GM23338 (cell line): ENCODE measurements around the gene MGLL. TPM values are rescaled to one million over a fixed set of nuclear protein-coding genes. Genes with fewer than 3 reads are reported as not detected.

Experiments
- ATAC-seq: fragments of 200-7000 bp; cut with Tn5 transposase; 3 replicates; pipeline ENCODE4 v1.9.1; 2020
- DNase-seq: peaks from one replicate; pipeline ENCODE4 v3.0.0-alpha.2; 2015; ENCODE audit warnings: low spot score
- H2AFZ ChIP-seq: fragments of 200-600 bp; sonication (generic); 2 replicates; pipeline ENCODE4 v1.8.0; 2016; ENCODE audit warnings: antibody characterized with exemption, mild to moderate bottlenecking, moderate library complexity
- H3F3A ChIP-seq: fragments of 200-600 bp; sonication (generic); replicated peaks from 2 replicates; pipeline ENCODE4 v1.8.0; 2017; ENCODE audit warnings: antibody characterized with exemption, mixed run types, low read depth
- H3K27ac ChIP-seq: fragments of 200-600 bp; sonication (generic); 2 replicates; pipeline ENCODE4 v1.6.1; 2016; ENCODE audit warnings: low read depth
- H3K27me3 ChIP-seq: fragments of 200-600 bp; sonication (generic); 2 replicates; pipeline ENCODE4 v1.8.0; 2016; ENCODE audit warnings: mild to moderate bottlenecking, mixed run types, moderate library complexity; ENCODE audit not compliant: insufficient read depth
- H3K36me3 ChIP-seq: fragments of 200-600 bp; sonication (generic); 2 replicates; pipeline ENCODE4 v1.8.0; 2016; ENCODE audit warnings: mild to moderate bottlenecking; ENCODE audit not compliant: insufficient read depth
- H3K4me1 ChIP-seq: fragments of 200-600 bp; sonication (generic); 2 replicates; pipeline ENCODE4 v1.8.0; 2016; ENCODE audit warnings: mild to moderate bottlenecking, moderate library complexity; ENCODE audit not compliant: insufficient read depth
- H3K4me2 ChIP-seq: fragments of 200-600 bp; sonication (generic); 2 replicates; pipeline ENCODE4 v1.7.1; 2017; ENCODE audit warnings: mixed run types
- H3K4me3 ChIP-seq: fragments of 200-600 bp; sonication (generic); 2 replicates; pipeline ENCODE4 v1.6.1; 2016; ENCODE audit warnings: mixed run types
- H3K79me2 ChIP-seq: fragments of 200-600 bp; sonication (generic); replicated peaks from 2 replicates; pipeline ENCODE4 v1.8.0; 2017; ENCODE audit warnings: mild to moderate bottlenecking; ENCODE audit not compliant: insufficient read depth
- H3K9me2 ChIP-seq: fragments of 200-600 bp; sonication (generic); 2 replicates; pipeline ENCODE4 v1.8.0; 2017; ENCODE audit not compliant: insufficient read depth
- H4K20me1 ChIP-seq: fragments of 200-600 bp; sonication (generic); replicated peaks from 2 replicates; pipeline ENCODE4 v1.8.0; 2017; ENCODE audit warnings: mild to moderate bottlenecking; ENCODE audit not compliant: insufficient read depth
- H3K27ac Mint-ChIP-seq: 2 replicates; pipeline ENCODE4 v1.8.0; 2020; ENCODE audit warnings: inconsistent platforms, mild to moderate bottlenecking, moderate library complexity, mixed read lengths
- H3K27me3 Mint-ChIP-seq: 3 replicates; pipeline ENCODE4 v1.8.0; 2022; ENCODE audit warnings: low read depth, mild to moderate bottlenecking, moderate library complexity, mixed read lengths, inconsistent platforms; ENCODE audit not compliant: insufficient read depth, poor library complexity
- H3K36me3 Mint-ChIP-seq: 3 replicates; pipeline ENCODE4 v1.8.0; 2021; ENCODE audit warnings: low read depth, mild to moderate bottlenecking, inconsistent platforms, moderate library complexity, mixed read lengths
- H3K4me1 Mint-ChIP-seq: 3 replicates; pipeline ENCODE4 v1.8.0; 2020; ENCODE audit warnings: mild to moderate bottlenecking, inconsistent platforms, mixed read lengths
- H3K4me3 Mint-ChIP-seq: 3 replicates; pipeline ENCODE4 v1.8.0; 2021; ENCODE audit warnings: moderate library complexity, mild to moderate bottlenecking, inconsistent platforms, mixed read lengths
- H3K9me3 Mint-ChIP-seq: 3 replicates; pipeline ENCODE4 v1.8.0; 2020; ENCODE audit warnings: moderate library complexity, mild to moderate bottlenecking, inconsistent platforms, mixed read lengths
- CREB1 ChIP-seq: fragments of 250-450 bp; sonication (Bioruptor Pico); IDR thresholded peaks from 2 replicates; pipeline ENCODE4 v1.5.0; 2020; ENCODE audit warnings: low read depth, mild to moderate bottlenecking, moderate library complexity
- EZH2 ChIP-seq: fragments of 200-600 bp; sonication (generic); IDR thresholded peaks from one replicate; pipeline ENCODE4 v1.8.0; 2017; ENCODE audit warnings: antibody characterized with exemption, mild to moderate bottlenecking, low read depth; ENCODE audit not compliant: unreplicated experiment
- EZH2phosphoT487 ChIP-seq: fragments of 200-600 bp; sonication (generic); IDR thresholded peaks from one replicate; pipeline ENCODE4 v1.8.1; 2018; ENCODE audit warnings: antibody characterized with exemption; ENCODE audit not compliant: unreplicated experiment
- JUNB ChIP-seq: IDR thresholded peaks from one replicate; pipeline ENCODE4 v1.6.1; 2016; ENCODE audit warnings: antibody characterized with exemption; ENCODE audit not compliant: unreplicated experiment
- NANOG ChIP-seq: IDR thresholded peaks from 2 replicates; pipeline ENCODE4 v1.6.1; 2016; ENCODE audit warnings: antibody characterized with exemption, borderline replicate concordance
- POLR2AphosphoS5 ChIP-seq: IDR thresholded peaks from 2 replicates; pipeline ENCODE4 v1.6.1; 2016; ENCODE audit warnings: antibody characterized with exemption, low read depth
- STAT1 ChIP-seq: IDR thresholded peaks from one replicate; pipeline ENCODE4 v1.6.1; 2016; ENCODE audit warnings: antibody characterized with exemption; ENCODE audit not compliant: unreplicated experiment
- ZNF114 ChIP-seq: fragments of 250-450 bp; sonication (Bioruptor Pico); IDR thresholded peaks from 2 replicates; pipeline ENCODE4 v1.5.0; 2020; ENCODE audit warnings: mild to moderate bottlenecking, moderate library complexity
- ZNF331 ChIP-seq: fragments of 250-450 bp; sonication (Bioruptor Pico); IDR thresholded peaks from 2 replicates; pipeline ENCODE4 v1.5.0; 2020; ENCODE audit warnings: low read depth, mild to moderate bottlenecking, moderate library complexity
- polyA plus RNA-seq: library from polyadenylated mRNA; unstranded; fragments of >200 nt; fragmentation: Nextera tagmentation; extraction: Ambion mirVana; gene quantifications from 2 replicates; pipeline ENCODE4 v1.2.1, GENCODE V29; 2016
- total RNA-seq: library from RNA; depleted of rRNA; stranded (reverse); fragments of >200 nt; shearing (Covaris generic); gene quantifications from 2 replicates; pipeline ENCODE4 v1.2.3, GENCODE V29; 2014
- TF ChIP-seq, protein P1 (sequence below): fragments of 250-450 bp; sonication (Bioruptor Pico); IDR thresholded peaks from 2 replicates; pipeline ENCODE4 v1.5.0; 2020; ENCODE audit warnings: mild to moderate bottlenecking, moderate library complexity
- TF ChIP-seq, protein P2 (sequence below): IDR thresholded peaks from one replicate; pipeline ENCODE4 v1.6.1; 2018; ENCODE audit warnings: antibody characterized with exemption; ENCODE audit not compliant: unreplicated experiment
- TF ChIP-seq, protein P3 (sequence below), 2 experiments: fragments of 200-600 bp in 1 of 2; sonication (generic) in 1 of 2; conservative IDR thresholded peaks; 2 replicates each; pipeline versions ENCODE4 v1.5.1 to v1.6.1; 2016 to 2017; ENCODE audit warnings: antibody characterized with exemption in 2 of 2, low read depth in 2 of 2, mild to moderate bottlenecking in 2 of 2, moderate library complexity in 1 of 2
- TF ChIP-seq, protein P4 (sequence below): IDR thresholded peaks from 2 replicates; pipeline ENCODE4 v1.6.1; 2016; ENCODE audit warnings: antibody characterized with exemption

Gene MGLL
- total and polyA plus RNA-seq, 2 experiments from 2014 or later = 0.71 to 0.83 TPM

DNA sequence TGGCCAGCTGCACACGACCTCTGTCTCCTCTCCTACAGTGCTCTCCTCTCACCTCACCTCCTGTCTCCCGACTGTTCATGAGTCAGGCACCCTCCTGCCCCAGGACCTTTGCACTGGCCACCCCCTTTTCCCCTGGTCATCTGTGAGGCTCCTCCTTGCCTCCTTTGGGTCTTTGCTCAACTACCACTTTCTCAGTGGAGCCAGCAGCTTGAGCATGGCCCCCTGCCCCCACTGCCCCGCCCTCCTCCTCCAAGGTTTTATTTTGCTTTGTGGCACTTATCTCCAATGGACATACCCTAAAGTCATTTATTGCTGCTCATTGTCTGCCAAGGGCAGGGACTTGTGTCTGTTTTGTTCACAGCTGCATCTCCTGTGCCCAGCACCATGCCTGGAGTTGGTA, 64.3 kb downstream of the MGLL start:
- Histone ChIP-seq H3K27me3 (no peaks in the 10 kb centered on the region), H3K27ac (no peak overlapping the region), H3K4me3 (no peak overlapping the region), H4K20me1 (no peaks in the 10 kb centered on the region), H2AFZ (no peak overlapping the region), H3K9me2 (no peaks in the 10 kb centered on the region), H3K36me3 (no peaks in the 10 kb centered on the region), H3K4me2 (no peak overlapping the region), H3K79me2 (no peaks in the 10 kb centered on the region), H3F3A (no peaks in the 10 kb centered on the region), H3K4me1 (no peaks in the 10 kb centered on the region)
- ATAC-seq = no peak
- Mint-ChIP-seq H3K4me3 (no peak overlapping the region), H3K9me3 (no peaks in the 10 kb centered on the region), H3K27me3 (peaks cover 12% of the 10 kb centered on the region), H3K27ac (no peak overlapping the region), H3K4me1 (peaks cover 6% of the 10 kb centered on the region; the same call in 1 of the 3 replicates), H3K36me3 (no peaks in the 10 kb centered on the region)
- TF ChIP-seq NANOG = no peak
- TF ChIP-seq, protein P1, sequence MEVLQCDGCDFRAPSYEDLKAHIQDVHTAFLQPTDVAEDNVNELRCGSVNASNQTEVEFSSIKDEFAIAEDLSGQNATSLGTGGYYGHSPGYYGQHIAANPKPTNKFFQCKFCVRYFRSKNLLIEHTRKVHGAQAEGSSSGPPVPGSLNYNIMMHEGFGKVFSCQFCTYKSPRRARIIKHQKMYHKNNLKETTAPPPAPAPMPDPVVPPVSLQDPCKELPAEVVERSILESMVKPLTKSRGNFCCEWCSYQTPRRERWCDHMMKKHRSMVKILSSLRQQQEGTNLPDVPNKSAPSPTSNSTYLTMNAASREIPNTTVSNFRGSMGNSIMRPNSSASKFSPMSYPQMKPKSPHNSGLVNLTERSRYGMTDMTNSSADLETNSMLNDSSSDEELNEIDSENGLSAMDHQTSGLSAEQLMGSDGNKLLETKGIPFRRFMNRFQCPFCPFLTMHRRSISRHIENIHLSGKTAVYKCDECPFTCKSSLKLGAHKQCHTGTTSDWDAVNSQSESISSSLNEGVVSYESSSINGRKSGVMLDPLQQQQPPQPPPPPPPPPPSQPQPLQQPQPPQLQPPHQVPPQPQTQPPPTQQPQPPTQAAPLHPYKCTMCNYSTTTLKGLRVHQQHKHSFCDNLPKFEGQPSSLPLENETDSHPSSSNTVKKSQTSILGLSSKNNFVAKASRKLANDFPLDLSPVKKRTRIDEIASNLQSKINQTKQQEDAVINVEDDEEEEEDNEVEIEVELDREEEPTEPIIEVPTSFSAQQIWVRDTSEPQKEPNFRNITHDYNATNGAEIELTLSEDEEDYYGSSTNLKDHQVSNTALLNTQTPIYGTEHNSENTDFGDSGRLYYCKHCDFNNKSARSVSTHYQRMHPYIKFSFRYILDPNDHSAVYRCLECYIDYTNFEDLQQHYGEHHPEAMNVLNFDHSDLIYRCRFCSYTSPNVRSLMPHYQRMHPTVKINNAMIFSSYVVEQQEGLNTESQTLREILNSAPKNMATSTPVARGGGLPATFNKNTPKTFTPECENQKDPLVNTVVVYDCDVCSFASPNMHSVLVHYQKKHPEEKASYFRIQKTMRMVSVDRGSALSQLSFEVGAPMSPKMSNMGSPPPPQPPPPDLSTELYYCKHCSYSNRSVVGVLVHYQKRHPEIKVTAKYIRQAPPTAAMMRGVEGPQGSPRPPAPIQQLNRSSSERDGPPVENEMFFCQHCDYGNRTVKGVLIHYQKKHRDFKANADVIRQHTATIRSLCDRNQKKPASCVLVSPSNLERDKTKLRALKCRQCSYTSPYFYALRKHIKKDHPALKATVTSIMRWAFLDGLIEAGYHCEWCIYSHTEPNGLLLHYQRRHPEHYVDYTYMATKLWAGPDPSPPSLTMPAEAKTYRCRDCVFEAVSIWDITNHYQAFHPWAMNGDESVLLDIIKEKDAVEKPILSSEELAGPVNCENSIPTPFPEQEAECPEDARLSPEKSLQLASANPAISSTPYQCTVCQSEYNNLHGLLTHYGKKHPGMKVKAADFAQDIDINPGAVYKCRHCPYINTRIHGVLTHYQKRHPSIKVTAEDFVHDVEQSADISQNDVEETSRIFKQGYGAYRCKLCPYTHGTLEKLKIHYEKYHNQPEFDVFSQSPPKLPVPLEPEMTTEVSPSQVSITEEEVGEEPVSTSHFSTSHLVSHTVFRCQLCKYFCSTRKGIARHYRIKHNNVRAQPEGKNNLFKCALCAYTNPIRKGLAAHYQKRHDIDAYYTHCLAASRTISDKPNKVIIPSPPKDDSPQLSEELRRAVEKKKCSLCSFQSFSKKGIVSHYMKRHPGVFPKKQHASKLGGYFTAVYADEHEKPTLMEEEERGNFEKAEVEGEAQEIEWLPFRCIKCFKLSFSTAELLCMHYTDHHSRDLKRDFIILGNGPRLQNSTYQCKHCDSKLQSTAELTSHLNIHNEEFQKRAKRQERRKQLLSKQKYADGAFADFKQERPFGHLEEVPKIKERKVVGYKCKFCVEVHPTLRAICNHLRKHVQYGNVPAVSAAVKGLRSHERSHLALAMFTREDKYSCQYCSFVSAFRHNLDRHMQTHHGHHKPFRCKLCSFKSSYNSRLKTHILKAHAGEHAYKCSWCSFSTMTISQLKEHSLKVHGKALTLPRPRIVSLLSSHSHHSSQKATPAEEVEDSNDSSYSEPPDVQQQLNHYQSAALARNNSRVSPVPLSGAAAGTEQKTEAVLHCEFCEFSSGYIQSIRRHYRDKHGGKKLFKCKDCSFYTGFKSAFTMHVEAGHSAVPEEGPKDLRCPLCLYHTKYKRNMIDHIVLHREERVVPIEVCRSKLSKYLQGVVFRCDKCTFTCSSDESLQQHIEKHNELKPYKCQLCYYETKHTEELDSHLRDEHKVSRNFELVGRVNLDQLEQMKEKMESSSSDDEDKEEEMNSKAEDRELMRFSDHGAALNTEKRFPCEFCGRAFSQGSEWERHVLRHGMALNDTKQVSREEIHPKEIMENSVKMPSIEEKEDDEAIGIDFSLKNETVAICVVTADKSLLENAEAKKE (CRISPR knock-in tag) = no peak
- no peak for TF ChIP-seq EZH2
- TF ChIP-seq, protein P2, sequence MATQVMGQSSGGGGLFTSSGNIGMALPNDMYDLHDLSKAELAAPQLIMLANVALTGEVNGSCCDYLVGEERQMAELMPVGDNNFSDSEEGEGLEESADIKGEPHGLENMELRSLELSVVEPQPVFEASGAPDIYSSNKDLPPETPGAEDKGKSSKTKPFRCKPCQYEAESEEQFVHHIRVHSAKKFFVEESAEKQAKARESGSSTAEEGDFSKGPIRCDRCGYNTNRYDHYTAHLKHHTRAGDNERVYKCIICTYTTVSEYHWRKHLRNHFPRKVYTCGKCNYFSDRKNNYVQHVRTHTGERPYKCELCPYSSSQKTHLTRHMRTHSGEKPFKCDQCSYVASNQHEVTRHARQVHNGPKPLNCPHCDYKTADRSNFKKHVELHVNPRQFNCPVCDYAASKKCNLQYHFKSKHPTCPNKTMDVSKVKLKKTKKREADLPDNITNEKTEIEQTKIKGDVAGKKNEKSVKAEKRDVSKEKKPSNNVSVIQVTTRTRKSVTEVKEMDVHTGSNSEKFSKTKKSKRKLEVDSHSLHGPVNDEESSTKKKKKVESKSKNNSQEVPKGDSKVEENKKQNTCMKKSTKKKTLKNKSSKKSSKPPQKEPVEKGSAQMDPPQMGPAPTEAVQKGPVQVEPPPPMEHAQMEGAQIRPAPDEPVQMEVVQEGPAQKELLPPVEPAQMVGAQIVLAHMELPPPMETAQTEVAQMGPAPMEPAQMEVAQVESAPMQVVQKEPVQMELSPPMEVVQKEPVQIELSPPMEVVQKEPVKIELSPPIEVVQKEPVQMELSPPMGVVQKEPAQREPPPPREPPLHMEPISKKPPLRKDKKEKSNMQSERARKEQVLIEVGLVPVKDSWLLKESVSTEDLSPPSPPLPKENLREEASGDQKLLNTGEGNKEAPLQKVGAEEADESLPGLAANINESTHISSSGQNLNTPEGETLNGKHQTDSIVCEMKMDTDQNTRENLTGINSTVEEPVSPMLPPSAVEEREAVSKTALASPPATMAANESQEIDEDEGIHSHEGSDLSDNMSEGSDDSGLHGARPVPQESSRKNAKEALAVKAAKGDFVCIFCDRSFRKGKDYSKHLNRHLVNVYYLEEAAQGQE = no peak
- TF ChIP-seq, protein P3, sequence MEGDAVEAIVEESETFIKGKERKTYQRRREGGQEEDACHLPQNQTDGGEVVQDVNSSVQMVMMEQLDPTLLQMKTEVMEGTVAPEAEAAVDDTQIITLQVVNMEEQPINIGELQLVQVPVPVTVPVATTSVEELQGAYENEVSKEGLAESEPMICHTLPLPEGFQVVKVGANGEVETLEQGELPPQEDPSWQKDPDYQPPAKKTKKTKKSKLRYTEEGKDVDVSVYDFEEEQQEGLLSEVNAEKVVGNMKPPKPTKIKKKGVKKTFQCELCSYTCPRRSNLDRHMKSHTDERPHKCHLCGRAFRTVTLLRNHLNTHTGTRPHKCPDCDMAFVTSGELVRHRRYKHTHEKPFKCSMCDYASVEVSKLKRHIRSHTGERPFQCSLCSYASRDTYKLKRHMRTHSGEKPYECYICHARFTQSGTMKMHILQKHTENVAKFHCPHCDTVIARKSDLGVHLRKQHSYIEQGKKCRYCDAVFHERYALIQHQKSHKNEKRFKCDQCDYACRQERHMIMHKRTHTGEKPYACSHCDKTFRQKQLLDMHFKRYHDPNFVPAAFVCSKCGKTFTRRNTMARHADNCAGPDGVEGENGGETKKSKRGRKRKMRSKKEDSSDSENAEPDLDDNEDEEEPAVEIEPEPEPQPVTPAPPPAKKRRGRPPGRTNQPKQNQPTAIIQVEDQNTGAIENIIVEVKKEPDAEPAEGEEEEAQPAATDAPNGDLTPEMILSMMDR (conservative IDR thresholded peaks at IDR 0.05; ENCODE audit: low read depth in 2 of 2) = no peak
- no peak for TF ChIP-seq STAT1
- no peak for TF ChIP-seq EZH2phosphoT487
- no peak for TF ChIP-seq ZNF114 (CRISPR knock-in tag)
- TF ChIP-seq POLR2AphosphoS5 = no peak
- no peak for TF ChIP-seq JUNB
- TF ChIP-seq, protein P4, sequence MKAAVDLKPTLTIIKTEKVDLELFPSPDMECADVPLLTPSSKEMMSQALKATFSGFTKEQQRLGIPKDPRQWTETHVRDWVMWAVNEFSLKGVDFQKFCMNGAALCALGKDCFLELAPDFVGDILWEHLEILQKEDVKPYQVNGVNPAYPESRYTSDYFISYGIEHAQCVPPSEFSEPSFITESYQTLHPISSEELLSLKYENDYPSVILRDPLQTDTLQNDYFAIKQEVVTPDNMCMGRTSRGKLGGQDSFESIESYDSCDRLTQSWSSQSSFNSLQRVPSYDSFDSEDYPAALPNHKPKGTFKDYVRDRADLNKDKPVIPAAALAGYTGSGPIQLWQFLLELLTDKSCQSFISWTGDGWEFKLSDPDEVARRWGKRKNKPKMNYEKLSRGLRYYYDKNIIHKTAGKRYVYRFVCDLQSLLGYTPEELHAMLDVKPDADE = no peak
- TF ChIP-seq CREB1 = no peak
- TF ChIP-seq ZNF331 (CRISPR knock-in tag) = no peak
- no peak for DNase-seq
